Measurements from ENCODE around the gene KRT86. TPM values are rescaled to one million over a fixed set of nuclear protein-coding genes. Genes with fewer than 3 reads are reported as not detected.
A peak's percentile ranks its signal among the peaks of the same experiment; 100 is the strongest.

The KRT86 gene
- total RNA-seq, 1 donor from 2014 or later = not detected

DNA sequence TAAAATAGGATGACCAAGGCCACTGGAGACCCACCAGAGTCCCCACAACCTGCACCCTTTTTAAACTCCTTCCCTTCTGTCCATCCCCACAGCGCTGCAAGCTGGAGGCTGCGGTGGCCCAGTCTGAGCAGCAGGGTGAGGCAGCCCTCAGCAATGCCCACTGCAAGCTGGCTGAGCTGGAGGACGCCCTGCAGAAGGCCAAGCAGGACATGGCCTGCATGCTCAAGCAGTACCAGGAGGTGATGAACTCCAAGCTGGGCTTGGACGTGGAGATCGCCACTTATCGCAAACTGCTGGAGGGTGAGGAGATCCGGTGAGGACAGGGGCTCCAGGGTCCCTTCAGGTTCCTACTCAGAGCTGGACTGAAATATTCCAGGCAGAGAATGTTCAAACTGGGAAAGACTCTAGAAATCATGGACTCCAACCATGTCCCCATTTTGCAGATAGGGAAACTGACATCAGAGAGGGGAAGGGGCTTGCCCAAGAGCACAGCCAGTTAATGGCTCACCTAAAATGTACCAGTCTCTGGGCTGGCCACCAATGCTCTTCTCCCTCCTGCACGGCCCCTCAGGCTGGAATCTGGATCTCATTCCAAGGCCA, 75.7 kb downstream of the KRT86 start:
- Histone ChIP-seq H3K9me3 (replicated peaks) (no peaks in the 10 kb centered on the region), H3K27me3 (ENCODE audit: low read depth) (peaks cover 41% of the 10 kb centered on the region), H3K27ac (replicated peaks) (no peak overlapping the region), H3K4me3 (no peak overlapping the region), H3K4me1 (peaks cover 27% of the 10 kb centered on the region), H3K36me3 (no peaks in the 10 kb centered on the region)
- intact Hi-C loops (cut with micrococcal nuclease) = no loop called here
- no peak for DNase-seq
- TF ChIP-seq, protein P1, sequence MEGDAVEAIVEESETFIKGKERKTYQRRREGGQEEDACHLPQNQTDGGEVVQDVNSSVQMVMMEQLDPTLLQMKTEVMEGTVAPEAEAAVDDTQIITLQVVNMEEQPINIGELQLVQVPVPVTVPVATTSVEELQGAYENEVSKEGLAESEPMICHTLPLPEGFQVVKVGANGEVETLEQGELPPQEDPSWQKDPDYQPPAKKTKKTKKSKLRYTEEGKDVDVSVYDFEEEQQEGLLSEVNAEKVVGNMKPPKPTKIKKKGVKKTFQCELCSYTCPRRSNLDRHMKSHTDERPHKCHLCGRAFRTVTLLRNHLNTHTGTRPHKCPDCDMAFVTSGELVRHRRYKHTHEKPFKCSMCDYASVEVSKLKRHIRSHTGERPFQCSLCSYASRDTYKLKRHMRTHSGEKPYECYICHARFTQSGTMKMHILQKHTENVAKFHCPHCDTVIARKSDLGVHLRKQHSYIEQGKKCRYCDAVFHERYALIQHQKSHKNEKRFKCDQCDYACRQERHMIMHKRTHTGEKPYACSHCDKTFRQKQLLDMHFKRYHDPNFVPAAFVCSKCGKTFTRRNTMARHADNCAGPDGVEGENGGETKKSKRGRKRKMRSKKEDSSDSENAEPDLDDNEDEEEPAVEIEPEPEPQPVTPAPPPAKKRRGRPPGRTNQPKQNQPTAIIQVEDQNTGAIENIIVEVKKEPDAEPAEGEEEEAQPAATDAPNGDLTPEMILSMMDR (IDR thresholded peaks at IDR 0.05; ENCODE audit: borderline replicate concordance) = no peak

DNA sequence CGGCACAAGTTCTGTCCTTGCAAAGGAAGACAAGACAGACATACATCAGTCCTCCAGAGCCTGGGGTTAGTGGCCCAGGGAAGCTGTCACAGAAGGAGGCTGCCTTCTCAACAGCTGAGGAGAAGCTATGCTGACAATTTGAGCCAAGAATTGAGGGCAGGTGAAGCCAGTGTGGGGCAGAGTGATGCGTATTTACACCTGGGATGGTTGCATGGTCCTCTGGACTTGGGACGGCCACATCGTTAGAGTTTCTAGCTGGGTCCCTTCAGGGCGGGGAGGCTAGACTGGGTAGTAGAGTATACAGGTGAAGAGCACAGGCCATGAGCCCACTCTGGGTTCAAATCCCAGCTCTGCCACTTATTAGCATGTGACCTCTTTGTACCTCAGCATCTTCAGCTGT, 76.3 kb downstream of the KRT86 start:
- H3K9me3 ChIP-seq (replicated peaks) = no peaks in the 10 kb centered on the region
- no peak overlapping the region for H3K4me3 ChIP-seq
- intact Hi-C loops (cut with micrococcal nuclease) = no loop called here
- peaks cover 26% of the 10 kb centered on the region for H3K4me1 ChIP-seq
- no peak for DNase-seq
- H3K36me3 ChIP-seq = no peaks in the 10 kb centered on the region
- H3K27me3 ChIP-seq (ENCODE audit: low read depth) = peaks cover 48% of the 10 kb centered on the region
- TF ChIP-seq, protein P1 (IDR thresholded peaks at IDR 0.05; ENCODE audit: borderline replicate concordance) = no peak
- no peak overlapping the region for H3K27ac ChIP-seq (replicated peaks)

DNA sequence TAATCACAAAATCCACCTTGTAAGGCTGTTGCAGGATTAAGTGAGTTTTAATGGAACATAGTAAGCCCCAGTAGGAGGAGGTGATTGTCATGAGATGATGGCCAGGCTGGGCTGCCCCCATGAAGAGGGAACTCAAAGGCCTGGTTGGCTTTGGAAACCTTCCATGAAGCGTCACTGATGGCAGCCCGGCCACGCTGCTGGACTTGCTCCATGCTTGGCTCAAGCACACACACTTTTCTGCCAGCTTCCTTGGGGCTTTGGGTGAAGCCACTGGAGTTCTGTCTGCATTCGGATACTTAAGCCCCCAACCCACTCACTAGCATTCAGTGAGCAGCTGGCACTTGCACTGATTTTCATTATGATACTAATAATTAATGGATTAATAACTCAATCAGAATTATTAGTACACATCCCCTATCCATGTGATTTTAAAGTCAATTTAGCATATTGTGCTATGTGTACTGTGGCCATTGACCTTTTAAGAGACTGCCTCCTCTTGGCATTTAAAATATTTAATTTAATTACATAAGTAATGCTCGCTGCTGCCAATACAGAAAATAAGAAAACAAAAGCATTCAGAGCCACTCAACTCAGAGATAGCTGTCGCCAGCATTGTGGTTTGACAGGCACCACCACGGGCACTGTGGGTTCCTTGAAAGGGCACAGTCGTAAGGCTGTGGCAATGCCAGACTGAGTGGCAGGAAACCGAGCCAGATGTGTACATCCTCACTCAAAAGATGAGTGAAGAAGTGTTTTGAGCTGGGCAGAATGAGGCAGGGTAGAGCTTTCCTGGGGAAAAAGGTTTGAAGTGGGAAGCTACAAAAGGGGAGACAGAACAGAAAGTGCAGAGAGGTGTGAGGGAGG, 77.0 kb downstream of the KRT86 start:
- Histone ChIP-seq H3K36me3 (no peaks in the 10 kb centered on the region), H3K27me3 (ENCODE audit: low read depth) (peaks cover 54% of the 10 kb centered on the region), H3K4me1 (peaks cover 20% of the 10 kb centered on the region), H3K9me3 (replicated peaks) (no peaks in the 10 kb centered on the region), H3K4me3 (no peak overlapping the region), H3K27ac (replicated peaks) (no peak overlapping the region)
- intact Hi-C loops (cut with micrococcal nuclease) = no loop called here
- DNase-seq = peak; percentile 50
- TF ChIP-seq, protein P1 (IDR thresholded peaks at IDR 0.05; ENCODE audit: borderline replicate concordance) = no peak

DNA sequence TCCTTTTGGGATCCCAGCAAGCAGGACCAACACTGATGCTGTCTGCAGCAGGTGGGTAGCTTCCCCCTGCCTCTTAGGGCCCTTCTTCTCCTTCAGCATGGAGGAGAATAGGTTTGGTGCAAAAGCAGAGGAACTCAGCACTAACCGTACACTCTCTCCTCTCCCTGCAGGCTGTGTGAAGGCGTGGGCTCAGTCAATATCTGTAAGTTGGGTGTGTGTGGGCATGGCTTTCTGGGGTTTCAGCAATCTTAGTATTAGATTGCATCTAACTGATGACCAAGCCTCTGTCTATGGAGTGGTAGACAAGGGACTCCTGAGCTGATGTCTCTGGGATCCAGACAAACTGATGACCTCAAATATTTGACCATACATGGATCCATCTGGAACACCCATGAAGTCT, 78.5 kb downstream of the KRT86 start:
- H3K4me3 ChIP-seq = no peak overlapping the region
- peaks cover 12% of the 10 kb centered on the region for H3K4me1 ChIP-seq
- H3K9me3 ChIP-seq (replicated peaks) = no peaks in the 10 kb centered on the region
- no peak overlapping the region for H3K27ac ChIP-seq (replicated peaks)
- TF ChIP-seq, protein P1 (IDR thresholded peaks at IDR 0.05; ENCODE audit: borderline replicate concordance) = no peak
- H3K36me3 ChIP-seq = no peaks in the 10 kb centered on the region
- DNase-seq = no peak
- intact Hi-C loops (cut with micrococcal nuclease) = no loop called here
- H3K27me3 ChIP-seq (ENCODE audit: low read depth) = peaks cover 69% of the 10 kb centered on the region

DNA sequence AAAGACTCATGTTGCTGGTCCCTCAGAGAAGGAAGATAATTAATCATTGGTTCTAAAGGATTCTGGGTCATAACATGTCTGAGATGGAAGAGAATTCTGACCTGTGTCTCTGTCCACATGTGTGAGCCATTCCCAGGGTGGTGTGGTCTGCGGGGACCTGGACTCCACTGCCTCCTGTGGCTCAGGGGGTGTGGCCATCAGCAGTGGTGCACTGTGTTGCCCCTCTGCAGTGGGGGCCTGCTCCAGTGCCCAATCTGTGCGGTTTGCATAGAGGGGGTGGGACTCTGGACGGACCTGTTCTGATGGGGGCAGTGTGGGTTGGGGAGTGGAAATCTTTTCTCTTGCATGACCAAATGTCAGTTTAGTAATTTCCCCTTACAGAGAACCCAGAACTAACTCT, 79.3 kb downstream of the KRT86 start:
- intact Hi-C loops (cut with micrococcal nuclease) = no loop called here
- Histone ChIP-seq H3K4me3 (no peak overlapping the region), H3K36me3 (no peaks in the 10 kb centered on the region), H3K9me3 (replicated peaks) (no peaks in the 10 kb centered on the region), H3K27me3 (ENCODE audit: low read depth) (peaks cover 77% of the 10 kb centered on the region), H3K4me1 (peaks cover 8% of the 10 kb centered on the region), H3K27ac (replicated peaks) (no peak overlapping the region)
- TF ChIP-seq, protein P1 (IDR thresholded peaks at IDR 0.05; ENCODE audit: borderline replicate concordance) = no peak
- no peak for DNase-seq

Data from left ventricle myocardium inferior (tissue), 1 donor.